HG02763 (cell line): ENCODE measurements around the gene C14orf93.
"Not testable (repeated sequence)": the region's sequence is repeated elsewhere in the genome, so short reads cannot be mapped to it uniquely, and the experiment has no call there.

Source experiments
- ATAC-seq: cut with Tn5 transposase; IDR thresholded peaks from one replicate; pipeline ENCODE4 v1.9.1; 2021; ENCODE audit warnings: mild to moderate bottlenecking, moderate library complexity; ENCODE audit not compliant: unreplicated experiment

Gene C14orf93

DNA sequence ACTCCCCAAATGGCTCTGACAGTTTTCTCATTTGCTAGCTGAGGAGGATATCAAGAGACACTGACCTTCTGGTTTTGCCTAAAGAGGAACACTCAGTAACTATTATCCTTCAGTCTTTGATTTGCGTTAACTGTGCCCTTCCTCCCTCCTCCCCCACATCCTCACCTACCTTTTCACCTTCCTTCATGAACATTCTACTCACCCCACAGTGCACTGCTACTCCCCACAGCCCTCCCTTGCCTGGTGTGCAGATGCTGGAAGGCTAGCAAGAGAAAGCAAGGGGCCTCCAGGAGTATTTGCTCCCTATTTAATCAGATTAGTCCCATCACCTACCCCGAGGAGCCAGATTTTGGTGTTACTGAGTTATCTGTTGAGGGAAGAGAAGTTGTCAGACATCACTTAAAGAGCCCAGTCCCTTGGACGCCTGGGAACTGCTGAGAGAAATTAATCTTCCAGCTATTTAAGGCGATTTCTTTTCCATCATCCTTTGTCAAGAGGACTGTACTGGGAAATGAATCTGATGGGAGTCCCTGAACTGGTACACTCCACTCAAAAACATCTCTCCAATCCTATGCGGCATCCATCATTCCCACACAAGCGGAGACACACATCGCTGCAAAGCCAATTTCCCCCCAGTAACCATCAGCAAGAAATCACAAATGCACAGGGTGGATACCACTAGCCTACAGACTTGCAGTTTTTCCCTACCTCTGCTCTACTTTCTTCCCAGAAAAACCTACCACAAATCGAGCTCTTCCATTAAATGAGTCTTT is 13.3 kb upstream of the C14orf93 start:
- no peak for ATAC-seq

DNA sequence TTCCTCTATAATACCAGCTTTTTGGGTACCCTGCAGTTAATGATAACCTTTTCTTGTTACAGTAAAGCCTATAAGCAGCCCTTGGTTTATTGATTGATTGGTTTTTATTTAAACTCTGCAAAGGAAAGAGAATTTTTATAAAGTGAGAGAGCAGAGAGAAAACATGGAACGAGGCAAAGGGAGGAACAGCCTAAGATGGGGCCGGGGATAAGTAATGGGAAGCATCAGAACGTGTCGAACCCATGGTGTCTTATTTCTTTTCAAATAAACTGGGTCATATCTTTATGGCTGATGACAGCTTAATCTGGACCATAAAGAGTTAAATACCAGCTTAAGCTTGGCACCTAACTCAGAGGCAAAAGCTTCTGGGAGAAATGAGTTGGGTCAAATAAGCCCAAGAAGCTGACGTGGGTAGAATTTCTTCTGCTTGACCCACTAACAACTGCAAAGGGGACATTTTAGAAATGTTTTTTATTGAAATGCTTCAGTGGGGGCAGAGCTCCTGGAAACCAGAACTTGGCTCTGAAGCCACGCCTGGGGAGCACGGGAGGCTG is 12.0 kb upstream of the C14orf93 start:
- ATAC-seq = no peak

DNA sequence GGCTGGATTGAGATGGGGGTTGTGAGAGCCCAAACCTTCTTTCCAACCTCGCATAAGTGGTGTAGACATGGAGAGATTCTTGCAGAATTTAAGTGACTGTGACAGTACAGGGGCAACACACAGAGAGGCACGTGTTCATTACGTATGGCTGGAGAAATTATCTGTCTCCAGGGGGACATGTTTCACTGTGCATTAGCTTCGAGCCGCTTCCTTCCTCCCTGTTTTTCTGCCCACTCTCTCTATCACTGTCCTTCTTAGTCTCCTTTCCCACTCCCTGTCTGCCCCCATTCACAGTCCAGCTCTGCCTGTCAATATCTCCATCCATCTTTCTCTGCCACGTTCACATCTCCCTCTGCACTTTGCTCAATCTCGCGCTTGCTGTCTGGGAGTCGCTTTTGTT is 11.5 kb upstream of the C14orf93 start:
- ATAC-seq = no peak

DNA sequence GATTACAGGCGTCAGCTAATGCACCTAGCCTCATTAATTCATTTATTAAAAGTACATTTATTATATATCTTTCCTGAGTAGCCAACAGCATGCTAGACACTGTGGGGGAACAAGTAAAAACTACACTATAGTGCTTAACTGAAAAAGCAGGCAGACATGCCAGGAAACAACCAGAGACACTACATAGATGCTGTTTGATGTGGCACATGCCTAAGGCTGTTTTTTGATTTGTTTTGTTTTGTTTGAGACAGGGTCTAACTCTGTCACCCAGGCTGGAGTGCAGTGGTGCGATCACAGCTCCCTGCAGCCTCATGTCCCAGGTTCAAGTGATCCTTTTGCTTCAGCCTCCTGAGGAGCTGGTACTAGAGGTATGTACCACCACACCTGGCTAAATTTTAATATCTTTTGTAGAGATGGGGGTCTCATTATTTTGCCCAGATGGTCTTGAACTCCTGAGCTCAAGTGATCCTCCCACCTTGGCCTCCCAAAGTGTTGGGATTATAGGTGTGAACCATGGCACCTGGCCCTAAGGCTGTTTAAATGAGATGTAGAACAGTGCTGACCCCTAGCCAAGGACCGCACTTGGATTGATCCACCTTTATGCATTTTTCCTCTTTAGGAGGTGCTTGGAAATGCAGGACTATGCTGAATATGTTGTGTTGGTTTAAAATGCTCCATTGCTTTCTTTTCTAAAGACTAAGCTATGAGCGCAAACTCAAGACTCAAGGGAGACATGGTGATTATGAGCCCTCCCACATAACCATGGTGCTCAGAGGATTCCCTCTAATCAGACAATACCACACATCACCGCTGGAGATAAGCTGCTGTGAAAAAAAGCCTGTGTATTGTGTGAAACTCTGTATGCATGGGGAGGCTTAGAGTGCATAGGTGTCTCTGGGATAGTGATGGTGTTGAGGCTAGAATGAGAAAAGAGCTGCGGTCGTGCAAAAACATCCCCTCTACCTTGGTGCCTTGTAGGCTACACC is 10.5 kb upstream of the C14orf93 start:
- no peak for ATAC-seq

DNA sequence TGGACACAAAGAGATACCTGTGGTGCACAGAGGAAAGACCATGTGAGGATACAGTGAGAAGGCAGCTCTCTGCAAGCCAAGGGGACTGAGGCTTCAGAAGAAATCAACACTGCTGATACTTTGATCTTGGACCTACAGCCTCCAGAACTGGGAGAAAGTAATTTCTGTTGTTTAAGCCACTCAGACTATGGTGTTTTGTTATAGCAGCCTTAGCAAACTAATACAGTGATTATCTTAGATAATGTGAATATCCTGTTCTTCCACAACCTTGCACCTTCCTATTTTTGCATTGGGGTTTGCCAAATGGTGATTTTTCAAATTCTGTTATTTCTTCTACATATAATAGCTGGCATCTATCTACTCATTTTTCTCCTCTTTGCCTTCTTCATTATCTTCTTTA is 8.2 kb upstream of the C14orf93 start:
- ATAC-seq = no peak

DNA sequence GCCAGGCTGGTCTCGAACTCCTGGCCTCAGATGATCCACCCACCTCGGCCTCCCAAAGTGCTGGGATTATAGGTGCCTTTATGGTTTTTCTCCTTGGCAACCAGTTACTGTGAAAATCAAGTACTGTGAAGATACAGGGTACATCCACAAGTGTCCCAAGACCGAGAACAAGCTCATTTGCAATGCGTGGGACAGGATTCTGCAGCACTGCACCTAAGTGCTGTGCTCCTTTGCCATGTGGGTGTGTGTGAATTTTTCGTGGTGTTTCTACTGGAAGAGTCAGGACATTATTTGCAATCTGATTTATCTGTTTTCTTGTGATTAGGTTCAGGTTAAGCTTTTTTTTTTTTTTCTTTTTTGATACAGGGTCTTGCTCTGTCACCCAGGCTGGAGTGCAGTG is 7.1 kb upstream of the C14orf93 start:
- ATAC-seq = no peak

DNA sequence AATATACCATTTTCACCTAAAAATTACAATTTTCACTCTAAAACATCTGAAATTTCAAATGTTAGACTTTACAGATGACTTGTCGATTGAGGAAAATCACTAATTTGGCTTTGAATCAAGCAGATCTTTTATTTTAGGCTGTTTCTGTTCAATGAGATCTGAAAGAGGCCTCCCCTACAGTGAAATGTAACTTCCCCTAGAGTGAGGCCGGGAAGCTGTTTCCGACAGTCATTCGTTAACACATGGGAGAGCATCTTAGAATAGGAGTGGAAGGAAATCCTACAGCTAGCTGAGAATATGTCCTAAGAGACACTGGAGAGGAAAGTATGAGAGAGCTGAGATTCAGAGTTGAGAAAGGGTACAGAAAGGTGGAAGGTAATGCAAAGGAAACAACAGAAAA is 5.7 kb upstream of the C14orf93 start:
- ATAC-seq = no peak

DNA sequence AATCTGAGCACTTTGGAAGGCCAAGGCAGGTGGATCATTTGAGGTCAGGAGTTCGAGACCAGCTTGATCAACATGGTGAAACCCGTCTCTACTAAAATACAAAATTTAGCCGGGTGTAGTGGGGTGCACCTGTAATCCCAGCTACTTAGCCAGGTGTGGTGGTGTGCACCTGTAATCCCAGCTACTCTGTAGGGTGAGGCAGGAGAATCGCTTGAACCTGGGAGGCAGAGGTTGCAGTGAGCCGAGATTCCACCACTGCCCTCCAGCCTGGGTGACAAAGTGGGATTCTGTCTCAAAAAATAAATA is 3.8 kb upstream of the C14orf93 start:
- not testable (repeated sequence) for ATAC-seq

DNA sequence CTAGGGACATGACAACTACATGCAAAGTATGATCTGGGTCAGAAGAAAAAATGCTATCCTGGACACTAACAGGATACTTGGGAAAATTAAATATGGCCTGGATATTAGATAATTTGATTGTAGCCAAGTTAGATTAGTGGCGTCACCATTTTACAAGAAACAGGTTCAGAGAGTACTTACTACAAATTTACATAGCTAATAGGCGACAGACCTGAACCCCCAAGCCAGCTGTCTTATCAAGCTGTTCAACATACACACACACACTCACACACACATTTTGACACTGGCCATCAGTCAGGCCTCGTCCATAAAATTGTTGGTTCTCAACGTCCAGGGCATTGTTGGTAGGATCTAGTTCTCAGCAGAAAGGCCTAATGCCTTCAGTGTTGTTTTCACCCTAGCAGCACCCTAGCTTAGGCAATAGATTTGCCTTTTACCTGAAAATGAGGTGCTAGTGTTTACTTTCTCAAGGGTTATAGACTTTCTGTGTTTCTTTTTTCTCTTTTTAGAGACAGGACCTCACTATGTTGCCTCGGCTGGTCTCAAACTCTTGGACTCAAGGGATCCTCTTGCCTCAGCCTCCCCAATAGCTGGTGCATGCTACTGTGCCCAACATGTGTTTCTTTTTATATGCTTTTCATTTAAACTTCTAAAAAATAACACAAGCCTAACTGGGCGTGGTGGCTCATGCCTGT is 3.3 kb upstream of the C14orf93 start:
- ATAC-seq = no peak

DNA sequence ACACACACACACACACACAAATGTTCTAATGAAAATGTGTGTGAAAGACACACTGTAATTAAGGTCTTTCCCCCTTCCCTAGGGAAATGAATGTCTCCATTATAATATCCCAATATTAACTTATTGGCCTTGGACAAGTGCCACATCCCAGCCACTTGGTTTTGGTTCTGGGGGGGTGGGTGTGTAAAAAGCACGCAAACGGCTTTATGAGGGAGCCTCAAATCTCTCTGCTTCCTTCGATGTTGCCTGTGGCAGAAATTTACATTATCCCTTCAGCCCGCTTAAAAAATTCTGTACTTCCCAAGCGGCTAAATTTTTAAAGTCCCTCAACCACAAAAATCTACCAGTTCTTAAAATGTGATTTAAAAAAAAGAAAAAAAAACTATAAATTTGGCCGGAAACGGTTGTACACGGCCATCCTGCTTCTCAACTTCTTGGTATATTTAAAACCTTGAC is 432 bp downstream of the C14orf93 start:
- no peak for ATAC-seq

DNA sequence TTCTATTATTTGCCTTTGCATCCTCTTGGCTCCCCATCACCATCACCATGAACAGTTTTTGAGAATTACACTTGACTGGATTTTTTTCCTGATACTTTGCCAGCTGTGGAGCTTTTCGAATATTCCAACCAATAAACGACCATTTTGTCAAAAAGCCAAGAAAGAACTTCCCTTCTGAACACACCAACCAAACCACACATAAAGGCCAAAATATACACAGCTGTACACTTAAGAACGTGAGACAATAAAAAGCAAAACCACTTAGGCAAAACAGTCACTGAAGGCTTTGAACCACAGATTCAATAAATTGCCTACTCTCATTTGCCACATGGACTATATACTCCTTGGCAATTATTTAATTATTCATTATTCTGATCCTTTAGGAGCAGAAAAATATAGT is 1.1 kb downstream of the C14orf93 start:
- no peak for ATAC-seq

DNA sequence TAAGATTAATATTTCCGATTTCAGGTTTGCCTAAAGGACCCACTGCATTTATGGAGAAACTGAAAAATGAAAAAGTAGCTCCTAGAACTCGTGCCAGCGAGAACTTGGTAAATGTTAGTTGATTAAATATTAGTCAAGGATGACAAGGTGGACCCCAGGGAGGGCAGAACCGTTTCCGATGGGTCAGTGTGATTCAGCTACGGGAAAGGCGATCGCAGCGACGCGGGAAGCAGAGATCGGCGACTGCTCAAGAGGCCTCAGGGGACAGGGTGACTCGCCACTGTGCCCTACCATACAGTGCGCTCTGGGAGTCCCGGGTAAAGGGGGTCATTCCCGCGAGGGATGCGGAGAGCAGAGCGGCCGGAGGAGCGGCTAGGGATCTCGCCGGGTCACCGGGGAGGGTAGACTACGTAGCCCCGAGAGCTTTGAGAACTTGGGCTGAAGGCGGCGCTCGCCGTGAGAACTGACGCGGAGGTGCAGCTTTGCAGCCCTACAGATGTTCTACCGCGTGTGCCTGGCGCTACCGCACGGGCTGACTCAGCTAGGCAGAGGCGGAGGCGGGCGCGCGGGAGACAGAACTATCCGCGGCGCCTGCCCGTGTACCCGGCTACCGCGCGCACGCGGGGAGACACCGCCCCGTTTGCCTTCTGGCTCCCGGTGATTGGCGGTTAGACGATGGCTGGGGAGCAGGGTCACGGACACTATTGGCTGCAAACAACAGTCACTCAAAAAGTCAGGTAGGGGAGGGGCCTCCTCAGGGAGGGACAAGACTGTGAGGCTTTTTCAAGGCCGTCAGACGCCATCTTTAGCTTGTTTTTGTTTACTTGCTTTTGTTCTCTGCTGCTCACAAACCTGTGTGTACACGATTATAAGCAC is 3.2 kb downstream of the C14orf93 start:
- peak; percentile 93 for ATAC-seq

DNA sequence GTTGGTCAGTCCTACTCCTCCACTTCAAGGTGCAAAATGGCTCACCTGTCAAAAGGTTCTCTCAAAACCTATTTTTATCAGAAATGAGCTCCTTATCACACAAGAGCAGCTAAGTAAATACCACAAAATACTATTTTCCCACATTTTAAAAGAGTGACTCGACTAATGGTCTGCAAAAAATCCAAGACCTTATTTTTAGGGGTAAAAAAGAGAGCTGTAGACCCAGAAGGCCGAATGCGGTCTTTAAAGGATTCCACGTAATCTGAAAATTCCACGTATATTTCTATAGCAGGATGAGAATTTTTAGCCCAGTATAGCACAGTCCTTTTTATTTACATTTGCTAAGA is 3.8 kb downstream of the C14orf93 start:
- ATAC-seq = no peak

DNA sequence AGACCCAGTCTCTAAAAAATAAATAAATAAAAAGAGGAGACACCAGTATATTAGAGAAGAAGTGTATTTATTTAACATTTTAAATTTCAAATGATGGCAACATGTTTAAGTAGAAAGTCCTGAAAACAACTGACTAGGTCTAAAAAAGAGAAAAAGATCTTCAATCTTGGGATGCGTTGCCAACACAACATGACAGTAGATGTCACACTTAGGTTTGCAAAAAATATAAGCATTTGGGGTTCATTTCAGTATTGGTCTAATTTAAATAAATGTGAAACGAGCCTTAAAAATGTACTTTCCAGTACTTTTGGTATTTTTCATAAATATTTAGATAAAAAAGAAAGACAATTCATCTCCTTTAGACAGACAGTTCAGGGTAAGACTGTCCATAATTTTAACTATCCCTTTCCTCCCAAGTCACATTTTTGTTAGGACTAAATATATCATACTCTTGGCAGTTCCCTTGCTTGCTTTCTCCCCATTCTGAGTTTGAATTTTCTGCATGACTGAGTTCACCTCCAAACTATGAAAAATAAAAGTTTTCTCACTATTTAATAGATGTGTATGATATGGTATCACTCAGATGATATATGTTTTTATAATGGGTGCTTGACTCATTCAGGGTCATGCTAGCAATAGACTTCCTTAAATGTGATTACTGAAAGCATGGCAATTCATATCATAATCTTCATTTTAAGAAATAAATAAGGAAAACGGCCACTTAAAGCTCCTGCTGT is 4.3 kb downstream of the C14orf93 start:
- ATAC-seq = no peak

DNA sequence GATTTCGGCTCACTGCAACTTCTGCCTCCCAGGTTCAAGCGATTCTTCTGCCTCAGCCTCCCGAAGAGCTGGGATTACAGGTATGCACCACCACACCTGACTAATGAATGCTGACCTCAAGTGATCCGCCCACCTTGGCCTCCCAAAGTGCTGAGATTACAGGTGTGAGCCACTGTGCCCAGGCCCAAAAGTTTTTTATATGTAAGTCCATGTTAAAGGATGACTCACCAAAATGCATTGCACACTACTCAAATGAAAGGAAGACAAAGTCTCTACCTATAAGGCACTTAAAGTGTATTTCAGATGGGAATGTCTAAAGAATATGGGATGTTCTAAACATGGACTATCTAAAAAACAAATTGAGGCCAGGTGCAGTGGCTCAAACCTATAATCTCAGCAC is 5.7 kb downstream of the C14orf93 start:
- ATAC-seq = not testable (repeated sequence)

DNA sequence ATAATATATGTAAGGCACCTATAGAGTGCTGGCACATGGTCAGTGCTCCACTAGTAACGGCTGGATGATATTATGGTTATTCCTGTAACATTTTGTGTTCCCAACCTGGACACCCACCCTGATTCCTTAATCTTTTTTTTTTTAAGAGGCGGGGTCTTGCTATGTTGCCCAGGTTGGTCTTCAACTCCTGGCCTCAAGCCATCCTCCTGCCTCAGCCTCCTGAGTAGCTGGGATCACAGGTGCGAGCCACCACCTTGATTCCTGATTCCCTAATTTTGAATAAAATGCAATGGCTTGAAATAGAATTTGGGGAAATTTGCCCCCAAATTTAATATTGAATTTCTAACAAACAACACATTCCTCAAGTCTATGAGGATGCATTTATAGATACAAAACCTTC is 7.4 kb downstream of the C14orf93 start:
- ATAC-seq = no peak

DNA sequence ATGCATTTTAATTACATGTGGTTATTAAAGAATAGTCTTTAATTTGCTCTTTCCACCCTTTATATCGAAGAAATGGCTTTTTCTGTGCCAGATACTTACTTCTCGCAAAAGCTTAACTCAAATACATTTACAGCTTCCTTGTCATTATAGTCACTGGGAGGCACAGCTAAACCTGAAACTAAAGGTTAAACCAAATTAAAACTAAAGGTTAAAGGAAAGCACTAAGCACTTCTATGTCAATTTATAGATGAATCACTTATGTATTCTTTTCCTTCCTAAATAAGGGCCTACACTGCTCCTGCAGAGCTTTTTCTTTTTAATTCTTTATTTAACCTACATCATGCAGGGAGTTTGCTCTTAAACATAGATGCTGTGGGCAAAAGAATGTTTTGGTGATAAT is 9.1 kb downstream of the C14orf93 start:
- ATAC-seq = no peak

DNA sequence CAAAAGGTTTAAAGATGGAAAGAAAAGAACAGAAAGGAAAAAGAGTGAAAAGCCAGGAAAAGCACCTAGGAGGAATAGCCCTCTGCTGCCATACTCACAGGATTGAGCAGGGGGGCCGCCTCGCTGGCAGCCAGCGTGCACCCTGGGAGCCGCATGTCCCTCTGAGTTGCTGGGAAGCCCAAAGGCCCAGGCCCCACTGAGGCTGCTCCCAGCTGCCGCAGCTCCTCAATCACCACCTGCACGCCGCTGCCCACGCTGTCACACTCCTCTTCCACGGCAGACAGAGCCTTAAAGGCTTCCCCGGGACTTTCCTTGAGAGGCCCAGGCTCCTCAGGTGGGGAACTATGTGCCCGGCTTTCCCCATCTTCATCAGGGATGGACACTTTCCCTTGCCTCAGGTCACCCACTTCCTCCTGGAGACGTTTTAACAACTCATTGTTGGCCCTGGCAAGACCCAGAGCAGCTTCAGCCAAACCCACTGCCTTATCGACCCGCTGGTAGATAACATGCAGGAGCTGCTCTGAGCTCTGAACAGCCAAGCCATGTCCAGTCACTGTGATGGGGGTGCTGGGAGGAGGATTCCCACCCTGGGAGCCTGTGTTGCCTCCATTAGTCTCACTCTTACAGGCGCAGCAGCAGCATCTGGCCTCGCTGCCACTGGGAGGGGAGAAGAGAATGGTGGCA is 11.5 kb downstream of the C14orf93 start:
- ATAC-seq = no peak

DNA sequence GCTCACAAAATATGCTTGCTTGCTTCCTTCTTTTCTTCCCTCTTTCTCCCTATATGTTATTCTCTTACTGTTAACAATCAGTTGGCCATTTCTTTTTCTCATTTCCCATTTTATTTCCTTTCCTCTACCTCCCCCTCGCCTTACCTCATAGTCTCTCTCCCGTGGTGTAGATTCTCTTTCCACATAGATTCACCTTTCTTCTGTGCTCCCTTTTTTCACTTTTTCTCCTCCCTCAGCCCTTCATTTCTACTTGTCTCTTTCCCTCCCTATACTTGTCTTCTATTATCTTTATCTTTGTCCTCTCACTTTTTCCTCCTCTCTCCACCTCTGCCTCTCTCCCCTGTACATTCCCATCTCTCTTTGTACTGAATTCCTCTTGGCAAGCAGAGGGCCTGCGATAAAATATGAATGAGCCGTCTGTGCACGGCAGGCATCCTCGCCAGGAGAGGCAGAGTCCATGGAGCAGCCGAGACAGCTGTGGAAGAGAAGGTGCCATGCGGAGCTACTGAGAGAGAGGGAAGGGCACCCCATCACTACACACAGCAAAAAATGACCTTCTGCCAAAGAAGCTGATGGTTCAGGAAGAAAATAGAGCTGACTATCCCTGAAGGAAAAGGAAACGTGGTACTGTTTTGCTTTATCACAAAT is 12.1 kb downstream of the C14orf93 start:
- ATAC-seq = no peak
